ENCODE measurements around the gene NOTUM. TPM values are rescaled to one million over a fixed set of nuclear protein-coding genes. Genes with fewer than 3 reads are reported as not detected.
A peak's percentile ranks its signal among the peaks of the same experiment; 100 is the strongest.

The NOTUM gene
- total and polyA plus RNA-seq, 9 of the 15 experiments (the other 6 are each of a cell fraction or from before 2014, with no cell fraction given) = 0.03 to 14.0 (median 4.1) TPM

GRCh38 chr17:81923302-81924260 lies 37.4 kb downstream of the NOTUM start (continued):
- TF ChIP-seq MYNN (IDR thresholded peaks at IDR 0.05) (peak; percentile 67), MYNN (CRISPR knock-in tag; IDR thresholded peaks at IDR 0.05) (no peak), ARNT (IDR thresholded peaks at IDR 0.05) (peak in 1 of 2 experiments; percentile 64; a peak in 1 of 4 replicates), CHD2 (IDR thresholded peaks at IDR 0.05; ENCODE audit: low read depth, low read length) (no peak), FOXA3 (CRISPR knock-in tag; conservative IDR thresholded peaks at IDR 0.05 in 1 of 2, IDR thresholded peaks at IDR 0.05 in 1 of 2) (no peak), RAD51 (IDR thresholded peaks at IDR 0.05; ENCODE audit: borderline replicate concordance, low read depth) (no peak), ZZZ3 (IDR thresholded peaks at IDR 0.05) (no peak), FOXP4 (CRISPR knock-in tag; IDR thresholded peaks at IDR 0.05; ENCODE audit: borderline replicate concordance) (no peak), TRIM24 (IDR thresholded peaks at IDR 0.05) (peak; percentile 27 to 76; a peak in 2 of 4 replicates), KDM5B (IDR thresholded peaks at IDR 0.05; ENCODE audit: insufficient replicate concordance, low read depth, low read length) (peak; percentile 57), GMEB1 (CRISPR knock-in tag; IDR thresholded peaks at IDR 0.05) (no peak), EZH2 (IDR thresholded peaks at IDR 0.05; ENCODE audit: borderline replicate concordance, low read depth, low read length) (no peak), DACH1 (IDR thresholded peaks at IDR 0.05; ENCODE audit: partially characterized antibody) (no peak)
- TF ChIP-seq, protein P1, sequence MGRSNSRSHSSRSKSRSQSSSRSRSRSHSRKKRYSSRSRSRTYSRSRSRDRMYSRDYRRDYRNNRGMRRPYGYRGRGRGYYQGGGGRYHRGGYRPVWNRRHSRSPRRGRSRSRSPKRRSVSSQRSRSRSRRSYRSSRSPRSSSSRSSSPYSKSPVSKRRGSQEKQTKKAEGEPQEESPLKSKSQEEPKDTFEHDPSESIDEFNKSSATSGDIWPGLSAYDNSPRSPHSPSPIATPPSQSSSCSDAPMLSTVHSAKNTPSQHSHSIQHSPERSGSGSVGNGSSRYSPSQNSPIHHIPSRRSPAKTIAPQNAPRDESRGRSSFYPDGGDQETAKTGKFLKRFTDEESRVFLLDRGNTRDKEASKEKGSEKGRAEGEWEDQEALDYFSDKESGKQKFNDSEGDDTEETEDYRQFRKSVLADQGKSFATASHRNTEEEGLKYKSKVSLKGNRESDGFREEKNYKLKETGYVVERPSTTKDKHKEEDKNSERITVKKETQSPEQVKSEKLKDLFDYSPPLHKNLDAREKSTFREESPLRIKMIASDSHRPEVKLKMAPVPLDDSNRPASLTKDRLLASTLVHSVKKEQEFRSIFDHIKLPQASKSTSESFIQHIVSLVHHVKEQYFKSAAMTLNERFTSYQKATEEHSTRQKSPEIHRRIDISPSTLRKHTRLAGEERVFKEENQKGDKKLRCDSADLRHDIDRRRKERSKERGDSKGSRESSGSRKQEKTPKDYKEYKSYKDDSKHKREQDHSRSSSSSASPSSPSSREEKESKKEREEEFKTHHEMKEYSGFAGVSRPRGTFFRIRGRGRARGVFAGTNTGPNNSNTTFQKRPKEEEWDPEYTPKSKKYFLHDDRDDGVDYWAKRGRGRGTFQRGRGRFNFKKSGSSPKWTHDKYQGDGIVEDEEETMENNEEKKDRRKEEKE (IDR thresholded peaks at IDR 0.05; ENCODE audit: borderline replicate concordance in 1 of 2, control insufficient read depth in 1 of 2, low read depth in 2 of 2, low read length in 1 of 2) = 0 out of 4 replicates have a peak, but pooled peaks of 1 of the 2 experiments have one; percentile 48
